Liver (tissue), 9 donors: ENCODE results near the gene SNAPIN. TPM values are rescaled to one million over a fixed set of nuclear protein-coding genes. Genes with fewer than 3 reads are reported as not detected.

ENCODE experiments used
- DNase-seq: peaks from one replicate; pipeline ENCODE4 v3.0.0-alpha.2; 2017; ENCODE audit warnings: low spot score
- H3K27ac ChIP-seq, 2 donors: one replicate each; pipeline ENCODE4 v1.7.0; 2013; ENCODE audit warnings: inconsistent platforms in 2 of 2, low read length in 2 of 2, control low read depth in 1 of 2, low read depth in 1 of 2, mild to moderate bottlenecking in 1 of 2
- H3K27me3 ChIP-seq, 4 donors: one replicate each; pipeline versions ENCODE4 v1.6.1 to v1.7.0; 2013; ENCODE audit warnings: low read length in 3 of 4, inconsistent platforms in 1 of 4, mild to moderate bottlenecking in 1 of 4, moderate library complexity in 1 of 4; ENCODE audit not compliant: control insufficient read depth in 4 of 4, insufficient read depth in 4 of 4
- H3K36me3 ChIP-seq, 4 donors: one replicate each; pipeline versions ENCODE4 v1.6.1 to v1.7.0; 2013; ENCODE audit warnings: low read length in 3 of 4, mild to moderate bottlenecking in 3 of 4, low read depth in 1 of 4, moderate library complexity in 1 of 4; ENCODE audit not compliant: control insufficient read depth in 4 of 4, insufficient read depth in 3 of 4
- H3K4me1 ChIP-seq, 4 donors: one replicate each; pipeline versions ENCODE4 v1.6.1 to v1.7.0; 2013; ENCODE audit warnings: low read length in 3 of 4, mild to moderate bottlenecking in 3 of 4, moderate library complexity in 1 of 4; ENCODE audit not compliant: control insufficient read depth in 4 of 4, insufficient read depth in 4 of 4
- H3K4me3 ChIP-seq, 3 donors: one replicate each; pipeline versions ENCODE4 v1.6.1 to v1.7.0; 2013; ENCODE audit warnings: low read length in 3 of 3, control low read depth in 1 of 3, low read depth in 1 of 3, mild to moderate bottlenecking in 1 of 3
- H3K9ac ChIP-seq, 2 donors: one replicate each; pipeline ENCODE4 v1.7.0; 2013; ENCODE audit warnings: low read length in 2 of 2, mild to moderate bottlenecking in 2 of 2, moderate library complexity in 2 of 2, control low read depth in 1 of 2, low read depth in 1 of 2
- H3K9me3 ChIP-seq, 4 donors: one replicate each; pipeline versions ENCODE4 v1.6.1 to v1.7.0; 2013; ENCODE audit warnings: low read length in 3 of 4; ENCODE audit not compliant: control insufficient read depth in 4 of 4
- EGR1 ChIP-seq, 2 donors: IDR thresholded peaks; 2 replicates each; pipeline ENCODE4 v1.6.1; 2016 to 2018; ENCODE audit warnings: antibody characterized with exemption in 2 of 2, low read depth in 2 of 2
- FOXA1 ChIP-seq: IDR thresholded peaks from 2 replicates; pipeline ENCODE4 v1.6.1; 2016; ENCODE audit warnings: antibody characterized with exemption
- FOXA2 ChIP-seq: IDR thresholded peaks from 2 replicates; pipeline ENCODE4 v1.6.1; 2016; ENCODE audit warnings: antibody characterized with exemption
- GABPA ChIP-seq, 2 donors: IDR thresholded peaks in 1 of 2; conservative IDR thresholded peaks in 1 of 2; 2 replicates each; pipeline ENCODE4 v1.6.1; 2016; ENCODE audit warnings: antibody characterized with exemption in 2 of 2, mild to moderate bottlenecking in 1 of 2, moderate library complexity in 1 of 2
- HNF4G ChIP-seq: IDR thresholded peaks from 2 replicates; pipeline ENCODE4 v1.6.1; 2016; ENCODE audit warnings: antibody characterized with exemption
- JUND ChIP-seq, 2 donors: IDR thresholded peaks; 2 replicates each; pipeline ENCODE4 v1.6.1; 2016; ENCODE audit warnings: antibody characterized with exemption in 2 of 2
- MAX ChIP-seq: IDR thresholded peaks from 2 replicates; pipeline ENCODE4 v1.6.1; 2016; ENCODE audit warnings: antibody characterized with exemption
- NR2F2 ChIP-seq: IDR thresholded peaks from 2 replicates; pipeline ENCODE4 v1.6.1; 2016; ENCODE audit warnings: antibody characterized with exemption
- RAD21 ChIP-seq, 2 donors: IDR thresholded peaks; 2 replicates each; pipeline ENCODE4 v1.6.1; 2016; ENCODE audit warnings: antibody characterized with exemption in 2 of 2, mild to moderate bottlenecking in 2 of 2
- RXRA ChIP-seq, 2 donors: IDR thresholded peaks; 2 replicates each; pipeline ENCODE4 v1.6.1; 2017 to 2018; ENCODE audit warnings: antibody characterized with exemption in 2 of 2, mild to moderate bottlenecking in 1 of 2
- SP1 ChIP-seq: IDR thresholded peaks from 2 replicates; pipeline ENCODE4 v1.6.1; 2018; ENCODE audit warnings: antibody characterized with exemption, mild to moderate bottlenecking
- TAF1 ChIP-seq: conservative IDR thresholded peaks from 2 replicates; pipeline ENCODE4 v1.6.1; 2016; ENCODE audit warnings: antibody characterized with exemption, mild to moderate bottlenecking
- YY1 ChIP-seq: IDR thresholded peaks from 2 replicates; pipeline ENCODE4 v1.6.1; 2016; ENCODE audit warnings: antibody characterized with exemption, mild to moderate bottlenecking
- WGBS: extraction: QIAGEN DNeasy Blood & Tissue Kit; methylation state at CpG from one replicate; pipeline ENCODE4 v1.1.7; 2013; 5-methylcytosine and 5-hydroxymethylcytosine counted together
- polyA plus RNA-seq, 2 donors: library from polyadenylated mRNA; stranded (reverse) in 1 of 2; unstranded in 1 of 2; fragments of 200-250 nt in 1 of 2; fragments of >200 nt in 1 of 2; fragmentation: Nextera tagmentation in 1 of 2; extraction: Ambion mirVana in 1 of 2; gene quantifications; one replicate each; pipeline versions ENCODE4 v1.2.1 to v1.2.3, GENCODE V29; 2013 to 2015
- total RNA-seq, 2 donors: library from RNA; depleted of rRNA; stranded (reverse); fragments of >200 nt; gene quantifications; one replicate each; pipeline ENCODE4 v1.2.3, GENCODE V29; 2014
- TF ChIP-seq, protein P1 (sequence below): IDR thresholded peaks from 2 replicates; pipeline ENCODE4 v1.6.1; 2016; ENCODE audit warnings: antibody characterized with exemption
- TF ChIP-seq, protein P2 (sequence below): fragments of 150-350 bp; IDR thresholded peaks from 2 replicates; pipeline ENCODE4 v1.5.1; 2017; ENCODE audit warnings: improper control_type of control experiment, low read depth, low read length; ENCODE audit not compliant: missing input control
- TF ChIP-seq, protein P3 (sequence below): IDR thresholded peaks from 2 replicates; pipeline ENCODE4 v1.6.1; 2016; ENCODE audit warnings: antibody characterized with exemption, mild to moderate bottlenecking
- donor health status: healthy.
- donor health status: healthy.
- donor health status: healthy.
- donor health status: healthy.
- donor health status: healthy.

Gene SNAPIN
- total and polyA plus RNA-seq, 4 donors: 20.0 to 30.5 (median 24.2) TPM

DNA sequence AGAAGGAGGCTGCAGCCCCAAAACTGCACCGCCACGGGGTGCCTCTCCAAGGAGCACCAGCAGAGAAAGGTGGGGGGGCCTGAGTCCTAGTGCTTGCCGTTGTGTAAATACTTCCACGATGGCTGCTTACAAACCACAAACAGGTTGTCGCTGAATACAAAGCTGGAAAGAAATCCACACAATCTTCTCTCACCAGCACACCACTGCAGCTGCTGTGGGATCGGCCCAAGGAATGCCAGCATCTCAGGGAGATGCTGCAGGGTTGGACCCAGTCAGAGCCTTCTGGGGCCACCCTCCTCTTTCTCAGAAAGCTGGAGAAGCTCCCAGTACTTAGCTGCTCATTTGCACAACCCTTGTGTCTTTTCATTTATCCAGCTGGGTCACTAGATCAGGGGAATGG, 39.3 kb upstream of the SNAPIN start:
- no peaks in the 10 kb centered on the region for H3K27me3 ChIP-seq
- 96% methylated on average over 6 of the region's 6 CpGs for WGBS
- no peak overlapping the region for H3K4me3 ChIP-seq

GRCh38 chr1:153623101-153623500, 35.4 kb upstream of the SNAPIN start:
- peak in 1 of 2 donors; percentile 30 for TF ChIP-seq RXRA (IDR thresholded peaks at IDR 0.05)
- no peak for TF ChIP-seq EGR1 (IDR thresholded peaks at IDR 0.05; ENCODE audit: low read depth in 2 of 2)
- TF ChIP-seq TAF1: no peak
- TF ChIP-seq SP1: no peak
- no peaks in the 10 kb centered on the region for H3K27me3 ChIP-seq
- no peak overlapping the region for H3K9ac ChIP-seq
- no peaks in the 10 kb centered on the region for H3K9me3 ChIP-seq
- no peak overlapping the region for H3K27ac ChIP-seq
- WGBS: 72% methylated on average over 7 of the region's 7 CpGs
- H3K4me3 ChIP-seq: no peak overlapping the region
- no peaks in the 10 kb centered on the region for H3K36me3 ChIP-seq
- peaks cover 4 to 19% (median 10%) of the 10 kb centered on the region in 4 donors for H3K4me1 ChIP-seq
- DNase-seq: no peak

More for the DNA sequence above, 39.3 kb upstream of the SNAPIN start:
- DNase-seq: no peak
- Histone ChIP-seq H3K27ac (no peak overlapping the region), H3K9me3 (no peaks in the 10 kb centered on the region), H3K36me3 (no peaks in the 10 kb centered on the region), H3K4me1 (peaks cover 6 to 28% (median 17%) of the 10 kb centered on the region in 4 donors), H3K9ac (no peak overlapping the region)
- TF ChIP-seq, protein P1, sequence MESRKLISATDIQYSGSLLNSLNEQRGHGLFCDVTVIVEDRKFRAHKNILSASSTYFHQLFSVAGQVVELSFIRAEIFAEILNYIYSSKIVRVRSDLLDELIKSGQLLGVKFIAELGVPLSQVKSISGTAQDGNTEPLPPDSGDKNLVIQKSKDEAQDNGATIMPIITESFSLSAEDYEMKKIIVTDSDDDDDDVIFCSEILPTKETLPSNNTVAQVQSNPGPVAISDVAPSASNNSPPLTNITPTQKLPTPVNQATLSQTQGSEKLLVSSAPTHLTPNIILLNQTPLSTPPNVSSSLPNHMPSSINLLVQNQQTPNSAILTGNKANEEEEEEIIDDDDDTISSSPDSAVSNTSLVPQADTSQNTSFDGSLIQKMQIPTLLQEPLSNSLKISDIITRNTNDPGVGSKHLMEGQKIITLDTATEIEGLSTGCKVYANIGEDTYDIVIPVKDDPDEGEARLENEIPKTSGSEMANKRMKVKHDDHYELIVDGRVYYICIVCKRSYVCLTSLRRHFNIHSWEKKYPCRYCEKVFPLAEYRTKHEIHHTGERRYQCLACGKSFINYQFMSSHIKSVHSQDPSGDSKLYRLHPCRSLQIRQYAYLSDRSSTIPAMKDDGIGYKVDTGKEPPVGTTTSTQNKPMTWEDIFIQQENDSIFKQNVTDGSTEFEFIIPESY: no peak
- TF ChIP-seq RAD21 (IDR thresholded peaks at IDR 0.05) (no peak), GABPA (IDR thresholded peaks at IDR 0.05 in 1 of 2, conservative IDR thresholded peaks at IDR 0.05 in 1 of 2) (no peak), FOXA1 (no peak), MAX (no peak), NR2F2 (no peak), YY1 (no peak), EGR1 (IDR thresholded peaks at IDR 0.05; ENCODE audit: low read depth in 2 of 2) (no peak), SP1 (no peak), JUND (IDR thresholded peaks at IDR 0.05) (no peak), FOXA2 (no peak), HNF4G (no peak)
- TF ChIP-seq, protein P2, sequence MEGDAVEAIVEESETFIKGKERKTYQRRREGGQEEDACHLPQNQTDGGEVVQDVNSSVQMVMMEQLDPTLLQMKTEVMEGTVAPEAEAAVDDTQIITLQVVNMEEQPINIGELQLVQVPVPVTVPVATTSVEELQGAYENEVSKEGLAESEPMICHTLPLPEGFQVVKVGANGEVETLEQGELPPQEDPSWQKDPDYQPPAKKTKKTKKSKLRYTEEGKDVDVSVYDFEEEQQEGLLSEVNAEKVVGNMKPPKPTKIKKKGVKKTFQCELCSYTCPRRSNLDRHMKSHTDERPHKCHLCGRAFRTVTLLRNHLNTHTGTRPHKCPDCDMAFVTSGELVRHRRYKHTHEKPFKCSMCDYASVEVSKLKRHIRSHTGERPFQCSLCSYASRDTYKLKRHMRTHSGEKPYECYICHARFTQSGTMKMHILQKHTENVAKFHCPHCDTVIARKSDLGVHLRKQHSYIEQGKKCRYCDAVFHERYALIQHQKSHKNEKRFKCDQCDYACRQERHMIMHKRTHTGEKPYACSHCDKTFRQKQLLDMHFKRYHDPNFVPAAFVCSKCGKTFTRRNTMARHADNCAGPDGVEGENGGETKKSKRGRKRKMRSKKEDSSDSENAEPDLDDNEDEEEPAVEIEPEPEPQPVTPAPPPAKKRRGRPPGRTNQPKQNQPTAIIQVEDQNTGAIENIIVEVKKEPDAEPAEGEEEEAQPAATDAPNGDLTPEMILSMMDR: no peak
- TF ChIP-seq, protein P3, sequence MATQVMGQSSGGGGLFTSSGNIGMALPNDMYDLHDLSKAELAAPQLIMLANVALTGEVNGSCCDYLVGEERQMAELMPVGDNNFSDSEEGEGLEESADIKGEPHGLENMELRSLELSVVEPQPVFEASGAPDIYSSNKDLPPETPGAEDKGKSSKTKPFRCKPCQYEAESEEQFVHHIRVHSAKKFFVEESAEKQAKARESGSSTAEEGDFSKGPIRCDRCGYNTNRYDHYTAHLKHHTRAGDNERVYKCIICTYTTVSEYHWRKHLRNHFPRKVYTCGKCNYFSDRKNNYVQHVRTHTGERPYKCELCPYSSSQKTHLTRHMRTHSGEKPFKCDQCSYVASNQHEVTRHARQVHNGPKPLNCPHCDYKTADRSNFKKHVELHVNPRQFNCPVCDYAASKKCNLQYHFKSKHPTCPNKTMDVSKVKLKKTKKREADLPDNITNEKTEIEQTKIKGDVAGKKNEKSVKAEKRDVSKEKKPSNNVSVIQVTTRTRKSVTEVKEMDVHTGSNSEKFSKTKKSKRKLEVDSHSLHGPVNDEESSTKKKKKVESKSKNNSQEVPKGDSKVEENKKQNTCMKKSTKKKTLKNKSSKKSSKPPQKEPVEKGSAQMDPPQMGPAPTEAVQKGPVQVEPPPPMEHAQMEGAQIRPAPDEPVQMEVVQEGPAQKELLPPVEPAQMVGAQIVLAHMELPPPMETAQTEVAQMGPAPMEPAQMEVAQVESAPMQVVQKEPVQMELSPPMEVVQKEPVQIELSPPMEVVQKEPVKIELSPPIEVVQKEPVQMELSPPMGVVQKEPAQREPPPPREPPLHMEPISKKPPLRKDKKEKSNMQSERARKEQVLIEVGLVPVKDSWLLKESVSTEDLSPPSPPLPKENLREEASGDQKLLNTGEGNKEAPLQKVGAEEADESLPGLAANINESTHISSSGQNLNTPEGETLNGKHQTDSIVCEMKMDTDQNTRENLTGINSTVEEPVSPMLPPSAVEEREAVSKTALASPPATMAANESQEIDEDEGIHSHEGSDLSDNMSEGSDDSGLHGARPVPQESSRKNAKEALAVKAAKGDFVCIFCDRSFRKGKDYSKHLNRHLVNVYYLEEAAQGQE: no peak
